ENCODE data around the gene PRPF40B.
"Not testable (repeated sequence)": the region's sequence is repeated elsewhere in the genome, so short reads cannot be mapped to it uniquely, and the experiment has no call there.

PRPF40B gene

DNA sequence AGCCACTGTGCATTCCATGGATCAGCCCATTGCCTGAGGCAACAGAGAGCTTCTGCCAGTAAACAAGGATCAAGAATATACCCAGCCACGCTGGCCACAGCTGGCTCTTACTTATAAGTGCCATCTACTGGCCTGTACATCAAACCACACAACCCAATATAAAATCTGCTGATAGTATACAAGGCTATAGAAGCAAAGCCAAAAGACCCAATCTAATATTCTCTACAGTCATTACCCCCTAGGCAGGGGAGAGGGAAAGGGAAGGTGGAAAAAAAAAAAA lies 13.5 kb upstream of the PRPF40B start:
- DNase-seq: no peak

DNA sequence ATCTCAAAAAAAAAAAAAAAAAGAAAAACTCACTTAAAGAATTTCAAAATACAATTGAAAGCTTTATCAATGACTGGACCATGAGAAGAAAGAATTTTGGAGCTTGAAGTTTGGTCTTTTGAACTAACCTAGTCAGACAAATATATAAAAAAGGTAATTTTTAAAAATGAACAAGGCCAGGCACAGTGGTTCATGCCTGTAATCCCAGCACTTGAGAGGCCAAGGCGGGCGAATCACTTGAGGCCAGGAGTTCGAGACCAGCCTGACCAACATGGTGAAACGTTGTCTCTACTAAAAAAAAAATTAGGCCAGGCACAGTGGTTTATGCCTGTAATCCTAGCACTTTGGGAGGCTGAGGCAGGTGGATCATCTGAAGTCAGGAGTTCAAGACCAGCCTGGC lies 12.6 kb upstream of the PRPF40B start:
- DNase-seq: not testable (repeated sequence)

- no peak for DNase-seq
Measured at GRCh38 chr12:49612210-49612609, 11.2 kb upstream of the PRPF40B start.

GRCh38 chr12:49615725-49616124 lies 7.6 kb upstream of the PRPF40B start:
- no peak for DNase-seq

GRCh38 chr12:49616533-49617219 lies 6.7 kb upstream of the PRPF40B start:
- no peak for DNase-seq

GRCh38 chr12:49618576-49618975 lies 4.8 kb upstream of the PRPF40B start:
- DNase-seq: no peak

GRCh38 chr12:49619286-49619685 lies 4.1 kb upstream of the PRPF40B start:
- no peak for DNase-seq

GRCh38 chr12:49621651-49622500 lies 1.5 kb upstream of the PRPF40B start:
- no peak for DNase-seq

GRCh38 chr12:49622501-49623141 lies 740 bp upstream of the PRPF40B start:
- DNase-seq: no peak

DNA sequence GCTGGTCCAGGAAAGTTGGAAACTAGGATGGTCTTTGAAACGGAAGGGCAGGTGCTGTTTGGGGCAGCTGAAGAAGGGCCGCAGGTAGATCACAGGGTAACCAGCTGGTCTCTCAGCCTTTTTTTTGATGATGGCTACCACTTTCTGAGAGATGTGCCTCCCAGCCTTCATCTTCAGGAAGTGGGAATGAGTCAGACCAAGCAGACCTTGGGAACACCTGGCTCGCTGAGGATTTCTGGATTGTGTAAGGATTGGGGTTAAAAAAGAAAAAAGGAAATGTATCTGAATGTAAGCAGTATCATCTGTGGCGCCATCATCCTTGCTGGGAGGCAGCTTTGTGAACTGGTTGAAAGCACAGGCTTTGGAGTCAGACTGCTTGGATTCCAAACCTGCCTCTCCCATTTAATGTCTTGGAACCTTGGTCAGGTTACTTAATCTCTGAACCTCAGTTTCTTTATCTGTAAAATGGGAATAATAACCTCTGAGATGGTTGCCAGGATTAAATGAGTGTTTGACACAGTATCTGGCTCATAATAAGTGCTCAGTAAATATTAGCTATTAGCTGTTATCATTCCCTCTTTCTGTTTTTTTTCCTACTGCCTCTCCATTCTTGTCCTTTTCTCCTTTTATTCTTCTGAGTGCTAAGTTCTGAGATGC lies 1.7 kb downstream of the PRPF40B start:
- no peak for DNase-seq

DNA sequence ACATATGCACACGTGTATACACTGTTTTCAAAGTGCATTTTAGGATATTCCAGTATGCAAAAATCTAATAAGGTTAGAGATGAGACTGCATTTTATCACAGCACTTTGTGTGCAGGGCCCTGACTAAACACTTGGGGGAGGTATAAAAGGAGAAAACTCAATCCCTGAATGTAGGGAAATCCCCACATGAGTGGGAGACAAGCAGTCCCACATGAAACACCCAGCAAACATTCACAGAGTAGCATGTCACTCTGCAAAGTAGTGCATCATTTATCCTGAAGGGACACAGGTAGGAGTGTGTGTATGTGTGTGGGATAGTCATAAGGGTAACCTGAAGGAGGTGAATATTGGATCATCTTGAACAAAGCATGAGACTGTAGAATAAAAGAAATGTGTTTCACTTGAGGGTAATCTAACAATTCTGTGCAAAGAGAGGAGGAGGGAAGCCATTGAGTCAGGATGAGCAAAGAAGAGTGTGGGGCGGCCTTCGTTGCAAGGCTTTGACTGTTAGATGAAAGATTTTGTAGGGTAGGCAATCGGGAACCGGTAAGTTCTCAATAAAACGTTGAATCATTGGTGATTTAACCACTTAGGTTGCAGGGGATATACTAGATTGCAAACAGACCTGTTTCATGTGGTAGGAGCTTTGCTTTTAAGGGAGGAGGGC lies 2.9 kb downstream of the PRPF40B start:
- no peak for DNase-seq

DNA sequence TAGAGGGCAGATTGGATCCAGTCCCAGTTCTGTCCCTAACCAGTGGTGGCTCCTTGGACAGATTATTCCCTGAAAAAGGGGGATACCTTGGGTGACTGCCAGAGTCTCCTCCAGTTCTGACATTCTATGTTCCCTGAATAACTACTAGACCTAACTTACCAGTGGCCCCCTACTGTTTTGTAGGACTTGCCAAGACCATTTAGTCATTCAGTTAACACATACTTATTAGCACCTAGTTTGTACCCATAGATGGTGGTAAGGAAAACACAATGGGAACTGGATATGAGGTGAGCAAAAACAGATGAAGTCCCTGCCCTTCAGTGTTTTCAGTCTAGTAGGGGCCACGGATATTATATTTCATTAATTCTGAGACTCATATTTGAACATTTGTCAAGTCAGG lies 3.5 kb downstream of the PRPF40B start:
- DNase-seq: no peak

- no peak for DNase-seq
Measured at GRCh38 chr12:49627752-49628360, 4.5 kb downstream of the PRPF40B start.

DNA sequence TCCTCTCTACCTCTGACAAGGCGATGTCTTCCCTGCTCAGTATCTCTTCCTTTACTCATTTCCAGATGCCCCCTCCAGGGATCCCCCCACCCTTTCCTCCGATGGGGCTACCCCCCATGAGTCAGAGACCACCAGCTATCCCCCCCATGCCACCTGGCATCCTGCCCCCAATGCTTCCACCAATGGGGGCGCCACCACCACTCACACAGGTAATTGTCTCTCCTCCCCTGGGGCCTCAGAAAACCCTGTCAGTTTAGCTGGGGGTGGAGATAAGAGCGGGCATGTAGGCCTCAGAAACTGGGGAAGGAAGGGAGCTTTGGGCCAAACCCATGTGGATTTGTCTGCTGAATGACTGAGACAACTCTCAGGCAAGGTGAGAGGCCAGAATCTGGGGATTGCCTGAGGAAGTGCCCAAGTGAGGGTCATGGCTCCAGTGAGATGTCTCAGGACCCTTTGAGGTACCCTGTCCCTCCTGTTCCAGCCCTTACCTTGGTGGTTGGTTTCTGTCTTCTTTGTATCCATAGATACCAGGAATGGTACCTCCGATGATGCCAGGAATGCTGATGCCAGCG lies 8.1 kb downstream of the PRPF40B start:
- DNase-seq: no peak

- DNase-seq: no peak
Measured at GRCh38 chr12:49632401-49632800, 9.0 kb downstream of the PRPF40B start.

DNA sequence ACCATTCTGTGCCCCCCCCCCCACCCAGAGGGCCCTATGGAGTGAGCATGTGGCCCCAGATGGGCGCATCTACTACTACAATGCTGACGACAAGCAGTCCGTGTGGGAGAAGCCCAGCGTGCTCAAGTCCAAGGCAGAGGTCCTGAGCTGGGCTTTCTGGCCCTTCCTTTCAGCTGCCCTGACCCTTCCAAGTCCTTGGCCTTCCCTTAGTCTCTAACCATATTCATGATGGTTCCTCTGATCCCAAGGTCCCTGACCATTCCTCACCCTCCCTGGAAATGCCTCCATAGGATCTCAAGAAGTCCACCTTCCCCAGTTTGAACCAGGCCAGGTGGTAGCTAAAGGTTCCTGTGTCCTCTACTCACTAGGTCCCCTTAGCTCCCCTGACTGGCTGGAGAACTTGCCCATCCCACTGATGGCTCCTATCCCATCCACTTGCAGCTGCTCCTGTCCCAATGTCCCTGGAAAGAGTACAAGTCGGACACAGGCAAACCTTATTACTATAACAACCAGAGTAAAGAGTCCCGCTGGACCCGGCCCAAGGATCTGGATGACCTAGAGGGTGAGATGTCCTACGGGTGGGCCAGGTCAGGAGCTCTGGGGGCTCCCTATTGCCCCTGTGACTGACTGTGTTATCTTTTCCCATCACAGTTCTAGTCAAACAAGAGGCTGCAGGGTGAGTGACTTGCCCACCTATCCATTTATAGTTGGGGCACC lies 9.8 kb downstream of the PRPF40B start:
- no peak for DNase-seq

DNA sequence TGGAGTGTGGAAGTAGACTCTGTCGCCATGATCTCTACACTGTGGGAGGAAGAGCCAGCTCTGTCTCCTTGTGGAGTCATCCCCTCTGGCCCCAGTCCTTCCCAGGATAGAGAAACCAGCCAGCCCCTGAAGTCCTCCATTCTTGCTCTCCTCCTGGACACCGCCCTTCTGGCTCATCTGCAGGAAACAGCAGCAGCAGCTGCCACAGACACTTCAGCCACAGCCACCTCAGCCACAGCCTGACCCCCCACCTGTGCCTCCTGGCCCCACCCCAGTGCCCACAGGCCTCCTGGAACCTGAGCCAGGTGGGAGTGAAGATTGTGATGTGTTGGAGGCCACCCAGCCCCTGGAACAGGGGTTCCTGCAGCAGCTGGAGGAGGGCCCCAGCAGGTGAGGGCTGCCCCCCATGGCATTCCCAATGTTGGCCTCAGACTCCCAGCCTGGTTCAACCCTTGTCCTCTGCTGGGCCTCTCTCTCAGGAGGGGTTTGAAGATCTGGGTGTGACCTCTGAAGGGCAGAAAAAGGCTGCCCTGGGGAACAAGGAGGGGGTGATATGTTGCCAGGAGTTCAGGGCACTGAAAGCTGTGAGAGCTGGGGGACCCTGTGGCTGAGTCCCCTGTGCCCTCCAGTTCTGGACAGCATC lies 10.5 kb downstream of the PRPF40B start:
- DNase-seq: no peak

- DNase-seq: no peak
Measured at GRCh38 chr12:49635036-49635435, 11.7 kb downstream of the PRPF40B start.

DNA sequence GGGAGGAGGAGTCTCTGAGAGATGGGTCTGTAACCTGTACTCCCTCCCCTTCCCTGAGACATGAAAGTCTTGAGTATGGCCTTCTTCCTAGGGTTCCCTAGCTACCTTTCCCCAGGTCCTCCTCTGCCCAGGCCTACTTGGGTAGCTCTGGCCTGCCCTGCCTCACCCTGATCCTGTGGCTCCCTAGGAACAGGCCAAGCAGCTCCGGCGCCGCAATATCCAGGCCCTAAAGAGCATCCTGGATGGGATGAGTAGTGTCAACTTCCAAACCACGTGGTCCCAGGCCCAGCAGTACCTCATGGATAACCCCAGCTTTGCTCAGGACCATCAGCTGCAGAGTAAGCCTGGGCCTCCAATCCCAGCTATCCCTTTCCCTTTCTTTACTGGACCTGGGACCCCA lies 12.3 kb downstream of the PRPF40B start:
- no peak for DNase-seq

- DNase-seq: no peak
Measured at GRCh38 chr12:49636574-49636973, 13.2 kb downstream of the PRPF40B start.
